Measurements from ENCODE around the gene ZDHHC24. TPM values are rescaled to one million over a fixed set of nuclear protein-coding genes. Genes with fewer than 3 reads are reported as not detected.

Gene ZDHHC24
- total RNA-seq, 1 experiment from 2014 or later = 28.1 TPM

DNA sequence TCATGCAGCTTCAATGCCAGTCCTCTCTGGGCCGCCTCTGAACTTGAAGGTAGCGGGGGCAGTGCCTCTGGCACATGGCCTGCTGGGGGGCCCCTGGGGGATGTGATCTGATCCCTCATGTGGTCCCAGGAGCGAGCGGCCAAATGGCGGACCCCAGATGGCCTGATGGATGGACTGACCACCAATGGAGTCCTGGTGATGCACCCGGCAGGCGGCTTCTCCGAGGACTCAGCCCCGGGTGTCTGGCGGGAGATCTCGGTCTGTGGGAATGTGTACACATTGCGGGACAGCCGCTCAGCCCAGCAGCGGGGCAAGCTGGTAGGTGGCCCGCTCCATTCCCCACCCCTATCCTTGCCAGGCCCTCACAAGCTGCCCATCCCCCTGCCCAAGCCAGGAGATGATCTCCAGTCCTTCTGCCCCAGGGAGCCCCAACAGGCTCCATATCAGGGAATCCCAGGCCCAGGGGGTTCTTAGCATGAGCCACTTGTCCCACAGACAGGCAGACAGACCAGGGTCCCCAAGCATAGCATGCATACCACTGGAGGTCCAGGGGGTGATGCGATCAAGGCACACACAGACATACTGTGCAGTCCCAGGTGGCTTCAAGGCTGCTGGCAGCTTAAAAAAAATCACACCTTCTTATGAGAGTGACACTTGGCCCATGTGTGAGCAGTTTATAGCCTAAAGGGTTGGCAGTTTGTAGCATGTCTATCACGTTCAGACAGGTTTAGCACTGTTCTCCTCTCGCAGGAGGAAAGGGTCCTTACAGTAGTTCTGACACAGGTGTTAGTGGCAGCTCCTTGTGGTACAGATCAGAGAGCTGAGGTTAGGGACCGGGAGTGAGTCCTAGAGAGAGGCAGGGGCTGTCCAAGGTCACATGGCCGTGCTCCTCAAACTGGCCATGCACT is 72.0 kb downstream of the ZDHHC24 start:
- DNase-seq (ENCODE audit: low spot score) = no peak

DNA sequence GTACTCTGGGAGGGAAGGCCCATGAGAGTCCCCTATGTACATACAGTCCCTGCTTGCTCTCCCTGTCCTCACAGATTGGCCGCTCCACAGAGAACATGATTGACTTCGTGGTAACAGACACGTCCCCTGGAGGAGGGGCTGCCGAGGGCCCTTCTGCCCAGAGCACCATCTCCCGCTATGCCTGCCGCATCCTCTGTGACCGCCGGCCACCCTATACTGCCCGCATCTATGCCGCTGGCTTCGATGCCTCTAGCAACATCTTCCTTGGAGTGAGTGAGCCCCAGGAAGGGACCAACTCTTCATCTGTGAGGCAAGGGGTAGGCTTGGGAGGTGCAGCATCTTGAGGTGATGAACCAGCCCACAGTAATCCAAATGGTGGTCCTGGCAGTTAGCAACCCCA is 72.7 kb downstream of the ZDHHC24 start:
- DNase-seq (ENCODE audit: low spot score) = no peak

DNA sequence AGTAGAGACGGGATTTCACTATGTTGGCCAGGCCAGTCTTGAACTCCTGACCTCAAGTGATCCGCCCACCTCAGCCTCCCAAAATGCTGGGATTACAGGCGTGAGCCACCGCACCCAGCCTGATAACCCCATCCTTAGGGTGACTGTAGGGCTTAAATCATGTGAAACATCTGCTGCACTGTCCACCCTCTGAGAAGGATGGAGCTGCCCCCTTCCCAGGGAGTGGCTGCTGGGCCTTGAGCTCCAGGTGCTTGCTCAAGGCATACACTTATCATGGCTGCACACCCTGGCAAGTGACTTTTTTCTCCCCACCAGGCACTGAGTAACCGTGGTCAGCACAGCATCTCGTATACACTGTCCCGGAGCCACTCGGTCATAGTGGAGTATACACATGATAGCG is 73.8 kb downstream of the ZDHHC24 start:
- no peak for DNase-seq (ENCODE audit: low spot score)

DNA sequence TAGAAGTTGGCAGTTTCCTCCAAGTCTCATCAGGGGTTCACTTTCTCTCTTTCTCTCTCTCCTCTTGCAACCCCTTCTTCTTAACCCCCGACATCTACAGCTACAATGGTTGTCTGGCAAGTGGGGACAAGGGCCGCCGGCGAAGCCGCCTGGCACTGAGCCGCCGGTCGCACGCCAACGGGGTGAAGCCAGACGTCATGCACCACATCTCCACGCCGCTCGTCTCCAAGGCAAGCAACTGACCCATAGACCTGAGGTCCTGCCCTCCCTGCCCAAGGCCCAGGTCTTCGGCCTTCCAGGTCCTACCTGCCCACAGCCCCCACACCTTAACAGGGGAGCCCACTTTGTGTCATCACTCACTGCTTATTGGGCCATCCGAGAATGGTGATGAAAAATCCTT is 74.7 kb downstream of the ZDHHC24 start:
- no peak for DNase-seq (ENCODE audit: low spot score)

Other genes starting within 250 kb of the ZDHHC24 start
- gene CD248, start 229.0 kb downstream of the ZDHHC24 start, total RNA-seq (2014; rRNA removed; shearing (Covaris generic)) = not detected in 2 replicates
- 18.8 and 21.0 TPM in 2 replicates for gene RIN1, start 209.6 kb downstream of the ZDHHC24 start, total RNA-seq (2014; rRNA removed; shearing (Covaris generic))
- 74.9 and 92.2 TPM in 2 replicates for gene BRMS1, start 200.9 kb downstream of the ZDHHC24 start, total RNA-seq (2014; rRNA removed; shearing (Covaris generic))
- 26.8 and 30.5 TPM in 2 replicates for gene B4GAT1, start 198.4 kb downstream of the ZDHHC24 start, total RNA-seq (2014; rRNA removed; shearing (Covaris generic))
- 40.3 and 44.9 TPM in 2 replicates for gene SLC29A2, start 174.3 kb downstream of the ZDHHC24 start, total RNA-seq (2014; rRNA removed; shearing (Covaris generic))
- gene NPAS4, start 125.0 kb downstream of the ZDHHC24 start, total RNA-seq (2014; rRNA removed; shearing (Covaris generic)) = not detected in 2 replicates
- gene MRPL11, start 107.2 kb downstream of the ZDHHC24 start, total RNA-seq (2014; rRNA removed; shearing (Covaris generic)) = 122 and 128 TPM in 2 replicates
- 15.9 and 17.9 TPM in 2 replicates for gene PELI3, start 79.1 kb downstream of the ZDHHC24 start, total RNA-seq (2014; rRNA removed; shearing (Covaris generic))
- gene DPP3, start 65.6 kb downstream of the ZDHHC24 start, total RNA-seq (2014; rRNA removed; shearing (Covaris generic)) = 210 and 224 TPM in 2 replicates
- gene BBS1, start 35.4 kb downstream of the ZDHHC24 start, total RNA-seq (2014; rRNA removed; shearing (Covaris generic)) = 39.7 and 41.4 TPM in 2 replicates
- not detected in 2 replicates for gene ACTN3, start 855 bp upstream of the ZDHHC24 start, total RNA-seq (2014; rRNA removed; shearing (Covaris generic))
- gene CTSF, start 22.6 kb upstream of the ZDHHC24 start, total RNA-seq (2014; rRNA removed; shearing (Covaris generic)) = not detected in 2 replicates
- gene CCDC87, start 47.0 kb upstream of the ZDHHC24 start, total RNA-seq (2014; rRNA removed; shearing (Covaris generic)) = 0.79 and 1.3 TPM in 2 replicates
- gene CCS, start 47.1 kb upstream of the ZDHHC24 start, total RNA-seq (2014; rRNA removed; shearing (Covaris generic)) = 43.5 and 45.5 TPM in 2 replicates
- gene RBM14, start 70.6 kb upstream of the ZDHHC24 start, total RNA-seq (2014; rRNA removed; shearing (Covaris generic)) = 94.0 and 95.6 TPM in 2 replicates
- 93.9 and 102 TPM in 2 replicates for gene RBM4, start 92.7 kb upstream of the ZDHHC24 start, total RNA-seq (2014; rRNA removed; shearing (Covaris generic))
- 22.5 and 24.5 TPM in 2 replicates for gene RBM4B, start 131.8 kb upstream of the ZDHHC24 start, total RNA-seq (2014; rRNA removed; shearing (Covaris generic))
- 28.4 and 30.9 TPM in 2 replicates for gene SPTBN2, start 183.2 kb upstream of the ZDHHC24 start, total RNA-seq (2014; rRNA removed; shearing (Covaris generic))

All from HT-29 (cell line).